Brain microvascular endothelial cell (primary cell): Measurements from ENCODE around the gene EPGN.

Experiments used
- DNase-seq: peaks from one replicate; pipeline ENCODE4 v3.0.0-alpha.2; 2020
- H3K27ac ChIP-seq: fragments of 250-450 bp; sonication (Bioruptor Pico); 2 replicates; pipeline ENCODE4 v1.5.1; 2020; ENCODE audit warnings: mild to moderate bottlenecking, moderate library complexity
- H3K27me3 ChIP-seq: fragments of 250-450 bp; sonication (Bioruptor Pico); replicated peaks from 2 replicates; pipeline ENCODE4 v1.5.1; 2020; ENCODE audit warnings: mild to moderate bottlenecking
- H3K36me3 ChIP-seq: fragments of 250-450 bp; sonication (Bioruptor Pico); replicated peaks from 2 replicates; pipeline ENCODE4 v1.5.1; 2020; ENCODE audit warnings: mild to moderate bottlenecking
- H3K4me3 ChIP-seq: 2 replicates; pipeline ENCODE4 v1.5.1; 2011; ENCODE audit warnings: low read depth, mild to moderate bottlenecking, control low read depth, low read length, moderate library complexity
- CTCF ChIP-seq: IDR thresholded peaks from 2 replicates; pipeline ENCODE4 v1.5.1; 2011; ENCODE audit warnings: low read depth, mild to moderate bottlenecking, moderate library complexity, low read length, control low read depth, inconsistent platforms; ENCODE audit errors: missing control alignments
- in situ Hi-C: cut with HindIII; loops from 2 replicates; pipeline ENCODE4 v1.10.0; 2017; ENCODE audit warnings: low sequenced_read_pairs, low pct_ligation_motif_present

Gene EPGN

GRCh38 chr4:74318276-74318675 lies 10.0 kb downstream of the EPGN start:
- no peak for TF ChIP-seq CTCF
- no peaks in the 10 kb centered on the region for H3K36me3 ChIP-seq
- H3K27ac ChIP-seq: no peak overlapping the region
- in situ Hi-C loops: loop anchor here (25.0 kb wide), 1 partner anchor 131 kb away; no protein-coding TSS in a partner anchor
- H3K27me3 ChIP-seq: no peaks in the 10 kb centered on the region
- DNase-seq: no peak
- H3K4me3 ChIP-seq: no peak overlapping the region

- Histone ChIP-seq H3K4me3 (no peak overlapping the region), H3K27ac (no peak overlapping the region), H3K27me3 (no peaks in the 10 kb centered on the region), H3K36me3 (no peaks in the 10 kb centered on the region)
- no peak for TF ChIP-seq CTCF
- DNase-seq: peak; percentile 14
- in situ Hi-C loops: loop anchor here (25.0 kb wide), 1 partner anchor 132 kb away; no protein-coding TSS in a partner anchor
Observed at GRCh38 chr4:74319470-74319869, 11.2 kb downstream of the EPGN start.

- no peak overlapping the region for H3K27ac ChIP-seq
- in situ Hi-C loops: loop anchor here (25.0 kb wide), 1 partner anchor 133 kb away; no protein-coding TSS in a partner anchor
- H3K27me3 ChIP-seq: no peaks in the 10 kb centered on the region
- H3K4me3 ChIP-seq: no peak overlapping the region
- DNase-seq: peak; percentile 55
- no peaks in the 10 kb centered on the region for H3K36me3 ChIP-seq
- peak; percentile 59 for TF ChIP-seq CTCF
Observed at GRCh38 chr4:74320559-74321118, 12.4 kb downstream of the EPGN start.

- no peaks in the 10 kb centered on the region for H3K36me3 ChIP-seq
- no peak overlapping the region for H3K4me3 ChIP-seq
- no peak for DNase-seq
- no peak overlapping the region for H3K27ac ChIP-seq
- no peaks in the 10 kb centered on the region for H3K27me3 ChIP-seq
- in situ Hi-C loops: loop anchor here (25.0 kb wide), 1 partner anchor 135 kb away; no protein-coding TSS in a partner anchor
- no peak for TF ChIP-seq CTCF
Observed at GRCh38 chr4:74322301-74322700, 14.0 kb downstream of the EPGN start.

GRCh38 chr4:74323663-74324062 lies 15.4 kb downstream of the EPGN start:
- no peak for DNase-seq
- Histone ChIP-seq H3K4me3 (no peak overlapping the region), H3K36me3 (no peaks in the 10 kb centered on the region), H3K27me3 (no peaks in the 10 kb centered on the region), H3K27ac (no peak overlapping the region)
- in situ Hi-C loops: loop anchor here (25.0 kb wide), 1 partner anchor 136 kb away; no protein-coding TSS in a partner anchor
- no peak for TF ChIP-seq CTCF

- in situ Hi-C loops: loop anchor here (25.0 kb wide), 1 partner anchor 137 kb away; no protein-coding TSS in a partner anchor
- no peak overlapping the region for H3K27ac ChIP-seq
- no peaks in the 10 kb centered on the region for H3K36me3 ChIP-seq
- DNase-seq: no peak
- H3K27me3 ChIP-seq: no peaks in the 10 kb centered on the region
- no peak for TF ChIP-seq CTCF
- H3K4me3 ChIP-seq: no peak overlapping the region
Observed at GRCh38 chr4:74324262-74324661, 16.0 kb downstream of the EPGN start.
